Right ventricle myocardium inferior (tissue), 1 donor: ENCODE results near the gene KRAS. TPM values are rescaled to one million over a fixed set of nuclear protein-coding genes. Genes with fewer than 3 reads are reported as not detected.

Source experiments
- ATAC-seq: fragments of 200-7000 bp; cut with Tn5 transposase; one replicate; pipeline ENCODE4 v1.9.1; 2020; ENCODE audit warnings: mild to moderate bottlenecking, moderate library complexity
- DNase-seq: peaks from one replicate; pipeline ENCODE4 v3.0.0; 2021; ENCODE audit errors: missing footprints
- intact Hi-C: fragments of 100-400 bp; cut with DNase I; formaldehyde crosslinking; loops from one replicate; pipeline ENCODE4 v1.11.0; 2022
- total RNA-seq: library from RNA; stranded (reverse); fragmentation: NEBNext Ultra II Directional; extraction: Animal tissue kit (Norgen Biotek cat#: 25700); gene quantifications from one replicate; pipeline ENCODE4 v1.2.1, GENCODE V29; 2021
- donor health status: DM: no; HTN: yes; CAD: no; lungs with severe emphysema.

KRAS gene
- total RNA-seq, 1 donor from 2014 or later = 12.7 TPM

- intact Hi-C loops = no loop called here
- ATAC-seq (no peak), DNase-seq (no peak)
Measured at GRCh38 chr12:25257590-25258324, 7.0 kb upstream of the KRAS start.

GRCh38 chr12:25256826-25257225, 6.1 kb upstream of the KRAS start:
- DNase-seq = no peak
- intact Hi-C loops = no loop called here
- ATAC-seq = no peak

GRCh38 chr12:25256005-25256404, 5.3 kb upstream of the KRAS start:
- DNase-seq (no peak), ATAC-seq (no peak)
- intact Hi-C loops = no loop called here

GRCh38 chr12:25254271-25254880, 3.6 kb upstream of the KRAS start:
- intact Hi-C loops = loop anchor here (5.0 kb wide), 1 partner anchor 858 kb away; no protein-coding TSS in a partner anchor
- DNase-seq (no peak), ATAC-seq (no peak)

GRCh38 chr12:25253371-25254068, 2.8 kb upstream of the KRAS start:
- intact Hi-C loops = loop anchor here (5.0 kb wide), 1 partner anchor 859 kb away; no protein-coding TSS in a partner anchor
- ATAC-seq (no peak), DNase-seq (no peak)

GRCh38 chr12:25252946-25253345, 2.2 kb upstream of the KRAS start:
- no peak for ATAC-seq
- intact Hi-C loops = loop anchor here (5.0 kb wide), 1 partner anchor 859 kb away; no protein-coding TSS in a partner anchor
- DNase-seq = no peak

- intact Hi-C loops = loop anchor here (2.0 to 5.0 kb wide), 2 partner anchors 57 to 861 kb away; partner anchors contain the start of genes DNAI7 and ETFRF1
- DNase-seq (no peak), ATAC-seq (no peak)
Measured at GRCh38 chr12:25251769-25252168, 1.0 kb upstream of the KRAS start.

GRCh38 chr12:25249931-25250738, 594 bp downstream of the KRAS start:
- DNase-seq = peak; percentile 85
- ATAC-seq = peak; percentile 30
- intact Hi-C loops = loop anchor here (2.0 to 5.0 kb wide), 2 partner anchors 55 to 862 kb away; partner anchors contain the start of genes DNAI7 and ETFRF1

- DNase-seq = no peak
- intact Hi-C loops = no loop called here
Measured at GRCh38 chr12:25248732-25249131, 2.0 kb downstream of the KRAS start.

GRCh38 chr12:25248137-25248536, 2.6 kb downstream of the KRAS start:
- no peak for DNase-seq
- intact Hi-C loops = no loop called here
- ATAC-seq = no peak

More at GRCh38 chr12:25248732-25249131, 2.0 kb downstream of the KRAS start:
- no peak for ATAC-seq

GRCh38 chr12:25245491-25245890, 5.2 kb downstream of the KRAS start:
- DNase-seq = no peak
- intact Hi-C loops = no loop called here
- no peak for ATAC-seq

- no peak for ATAC-seq
- intact Hi-C loops = no loop called here
- DNase-seq = no peak
Measured at GRCh38 chr12:25243680-25243990, 7.1 kb downstream of the KRAS start.

- intact Hi-C loops = no loop called here
- ATAC-seq = no peak
- DNase-seq = no peak
Measured at GRCh38 chr12:25242981-25243679, 7.6 kb downstream of the KRAS start.

- DNase-seq (no peak), ATAC-seq (no peak)
- intact Hi-C loops = no loop called here
Measured at GRCh38 chr12:25241167-25242020, 9.3 kb downstream of the KRAS start.

GRCh38 chr12:25236626-25237025, 14.1 kb downstream of the KRAS start:
- ATAC-seq (no peak), DNase-seq (no peak)
- intact Hi-C loops = no loop called here

GRCh38 chr12:25236190-25236589, 14.5 kb downstream of the KRAS start:
- intact Hi-C loops = no loop called here
- peak; percentile 69 for ATAC-seq
- no peak for DNase-seq

GRCh38 chr12:25213338-25213737, 37.4 kb downstream of the KRAS start:
- DNase-seq (no peak), ATAC-seq (no peak)
- intact Hi-C loops = no loop called here

- ATAC-seq (no peak), DNase-seq (no peak)
- intact Hi-C loops = no loop called here
Measured at GRCh38 chr12:25208554-25208953, 42.2 kb downstream of the KRAS start.
